Activated T-cell treated with anti-CD3 and anti-CD28 coated beads, Interleukin-2, amount 50 U/mL, for 24 hours (primary cell): ENCODE results near the gene RIPOR2.

Experiments
- DNase-seq: peaks from one replicate; pipeline ENCODE4 v3.0.0-alpha.2; 2020
- H3K27ac Mint-ChIP-seq: 2 replicates; pipeline ENCODE4 v1.8.0; 2020; ENCODE audit warnings: mild to moderate bottlenecking, mixed read lengths
- H3K27me3 Mint-ChIP-seq: 2 replicates; pipeline ENCODE4 v1.8.0; 2020; ENCODE audit warnings: mixed read lengths
- H3K36me3 Mint-ChIP-seq: 2 replicates; pipeline ENCODE4 v1.8.0; 2020; ENCODE audit warnings: low read depth, mixed read lengths
- H3K4me1 Mint-ChIP-seq: 2 replicates; pipeline ENCODE4 v1.8.0; 2020; ENCODE audit warnings: low read depth, mixed read lengths
- H3K4me3 Mint-ChIP-seq: 2 replicates; pipeline ENCODE4 v1.8.0; 2020; ENCODE audit warnings: mild to moderate bottlenecking, moderate library complexity, mixed read lengths
- H3K9me3 Mint-ChIP-seq: 2 replicates; pipeline ENCODE4 v1.8.0; 2020; ENCODE audit warnings: mixed read lengths

Gene RIPOR2

DNA sequence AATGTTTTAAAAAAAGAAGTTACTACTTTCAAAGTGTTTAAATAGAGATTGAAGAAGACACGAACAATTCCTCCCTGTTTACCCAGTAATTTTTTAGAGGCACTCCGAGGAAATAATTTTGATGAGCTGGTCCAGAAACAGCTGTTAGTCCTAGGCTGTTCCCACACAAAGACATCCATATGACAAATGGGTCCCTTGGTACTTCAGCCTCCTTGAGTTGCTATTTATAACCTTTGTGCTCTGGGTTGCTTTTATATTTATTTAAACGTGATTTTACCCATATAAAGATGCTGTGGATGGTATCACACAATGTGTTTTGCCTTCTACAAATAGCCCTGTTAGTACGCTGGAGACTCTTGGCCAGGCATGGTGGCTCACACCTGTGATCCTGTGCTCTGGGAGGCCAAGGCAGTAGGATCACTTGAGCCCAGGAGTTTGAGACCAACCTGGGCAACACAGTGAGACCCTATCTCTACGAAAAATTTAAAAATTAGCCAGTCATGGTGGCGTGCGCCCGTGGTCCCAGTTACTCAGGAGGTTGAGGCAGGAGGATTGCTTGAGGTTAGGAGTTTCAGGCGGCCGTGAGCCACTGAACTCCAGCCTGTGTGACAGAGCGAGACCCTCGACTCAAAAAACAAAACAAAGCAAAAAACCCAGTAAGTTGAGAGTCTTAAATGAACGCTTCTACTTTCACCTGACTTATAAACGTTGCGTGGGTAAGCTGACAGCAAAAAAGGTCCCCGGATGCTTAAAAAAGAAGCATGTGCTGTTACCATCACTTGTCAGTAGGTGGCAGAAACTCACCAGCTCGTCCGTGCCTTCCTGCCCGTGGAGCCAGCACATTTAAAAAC, 80.1 kb downstream of the RIPOR2 start:
- H3K27me3 Mint-ChIP-seq = no peaks in the 10 kb centered on the region
- H3K27ac Mint-ChIP-seq = peak overlapping the region; percentile 93
- peak overlapping the region; percentile 37 for H3K4me3 Mint-ChIP-seq
- peaks cover 61% of the 10 kb centered on the region for H3K4me1 Mint-ChIP-seq
- peaks cover 67% of the 10 kb centered on the region for H3K36me3 Mint-ChIP-seq
- no peaks in the 10 kb centered on the region for H3K9me3 Mint-ChIP-seq
- peak; percentile 62 for DNase-seq

GRCh38 chr6:24854077-24854666, 81.6 kb downstream of the RIPOR2 start:
- H3K36me3 Mint-ChIP-seq = peaks cover 67% of the 10 kb centered on the region
- peak overlapping the region; percentile 63 for H3K27ac Mint-ChIP-seq

GRCh38 chr6:24851086-24851485, 84.7 kb downstream of the RIPOR2 start:
- Mint-ChIP-seq H3K4me3 (no peak overlapping the region), H3K9me3 (no peaks in the 10 kb centered on the region), H3K36me3 (peaks cover 77% of the 10 kb centered on the region), H3K4me1 (peaks cover 40% of the 10 kb centered on the region), H3K27ac (peak overlapping the region; percentile 83), H3K27me3 (no peaks in the 10 kb centered on the region)
- DNase-seq = no peak

More at GRCh38 chr6:24854077-24854666, 81.6 kb downstream of the RIPOR2 start:
- Mint-ChIP-seq H3K9me3 (no peaks in the 10 kb centered on the region), H3K27me3 (no peaks in the 10 kb centered on the region), H3K4me3 (no peak overlapping the region), H3K4me1 (peaks cover 55% of the 10 kb centered on the region)
- no peak for DNase-seq

DNA sequence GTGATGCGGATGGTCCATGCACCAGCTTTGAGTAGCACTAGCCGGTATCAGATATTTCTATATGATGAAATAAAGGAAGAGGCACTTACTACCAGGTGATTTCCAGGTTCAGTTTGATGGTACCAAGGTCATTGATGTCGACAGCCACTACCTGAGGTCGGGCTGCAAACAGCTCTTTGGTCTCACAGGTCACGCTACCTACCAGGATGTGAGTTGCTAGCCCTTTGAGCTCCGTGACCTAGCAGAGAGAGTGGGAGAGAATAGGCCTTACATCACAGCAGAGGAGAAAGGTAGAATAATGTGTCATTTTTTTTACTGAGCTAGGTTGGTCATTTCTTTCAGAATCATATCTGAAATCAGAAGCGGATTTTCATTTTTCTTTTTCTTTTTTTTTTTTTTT, 86.0 kb downstream of the RIPOR2 start:
- Mint-ChIP-seq H3K27me3 (no peaks in the 10 kb centered on the region), H3K4me1 (peaks cover 44% of the 10 kb centered on the region), H3K36me3 (peaks cover 85% of the 10 kb centered on the region), H3K27ac (peak overlapping the region; percentile 86), H3K4me3 (no peak overlapping the region), H3K9me3 (no peaks in the 10 kb centered on the region)
- no peak for DNase-seq

DNA sequence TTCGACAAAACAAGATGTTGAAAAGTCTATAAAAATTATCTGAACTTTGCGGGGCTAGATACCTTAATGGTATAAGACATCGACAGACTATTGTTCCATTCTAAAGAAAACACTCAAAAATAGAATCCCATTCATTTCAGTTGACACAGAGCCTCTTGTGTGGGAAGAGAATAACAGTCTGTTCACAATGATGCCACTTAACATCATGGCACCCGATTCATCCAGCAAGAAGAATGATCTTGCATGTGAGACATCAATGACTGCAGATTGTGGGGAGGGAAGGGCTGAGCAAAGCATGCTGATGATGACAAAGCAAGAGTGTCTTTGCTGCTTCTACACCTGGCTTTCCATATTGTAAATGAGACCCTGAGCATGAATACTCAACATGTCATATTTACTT, 87.3 kb downstream of the RIPOR2 start:
- Mint-ChIP-seq H3K27me3 (no peaks in the 10 kb centered on the region), H3K36me3 (peaks cover 90% of the 10 kb centered on the region), H3K4me3 (no peak overlapping the region), H3K9me3 (no peaks in the 10 kb centered on the region), H3K4me1 (peaks cover 49% of the 10 kb centered on the region), H3K27ac (peak overlapping the region; percentile 45)
- no peak for DNase-seq

GRCh38 chr6:24847402-24847801, 88.4 kb downstream of the RIPOR2 start:
- Mint-ChIP-seq H3K4me1 (peaks cover 56% of the 10 kb centered on the region), H3K9me3 (no peaks in the 10 kb centered on the region), H3K36me3 (peaks cover 90% of the 10 kb centered on the region), H3K27ac (peak overlapping the region; percentile 45), H3K27me3 (no peaks in the 10 kb centered on the region), H3K4me3 (no peak overlapping the region)
- no peak for DNase-seq

GRCh38 chr6:24845578-24845977, 90.2 kb downstream of the RIPOR2 start:
- Mint-ChIP-seq H3K9me3 (no peaks in the 10 kb centered on the region), H3K27ac (peak overlapping the region; percentile 79), H3K4me1 (peaks cover 70% of the 10 kb centered on the region), H3K4me3 (no peak overlapping the region), H3K27me3 (no peaks in the 10 kb centered on the region), H3K36me3 (peaks cover 94% of the 10 kb centered on the region)
- DNase-seq = no peak

DNA sequence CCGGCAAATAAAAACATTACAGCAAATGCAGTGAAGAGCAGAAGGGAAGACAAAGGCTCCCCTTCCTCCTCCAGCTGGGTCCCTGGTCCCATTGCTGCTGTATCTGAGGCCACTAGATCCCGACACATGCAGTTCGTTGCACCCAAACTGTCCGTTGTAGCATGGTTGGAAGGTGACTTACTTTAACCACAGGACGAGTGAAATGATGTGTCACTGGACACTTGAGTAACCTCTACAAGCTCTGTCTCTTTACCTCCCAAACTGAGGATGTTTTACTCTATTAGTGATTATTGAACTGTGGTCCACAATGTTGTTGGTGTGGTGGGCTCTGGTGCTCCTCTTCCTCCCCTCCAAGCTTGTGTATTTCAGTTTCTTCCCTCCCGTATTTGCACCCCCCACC, 90.9 kb downstream of the RIPOR2 start:
- Mint-ChIP-seq H3K9me3 (no peaks in the 10 kb centered on the region), H3K4me1 (peaks cover 72% of the 10 kb centered on the region), H3K27ac (peak overlapping the region; percentile 79), H3K4me3 (no peak overlapping the region), H3K27me3 (no peaks in the 10 kb centered on the region), H3K36me3 (peaks cover 94% of the 10 kb centered on the region)
- DNase-seq = no peak

GRCh38 chr6:24844061-24844460, 91.7 kb downstream of the RIPOR2 start:
- H3K36me3 Mint-ChIP-seq = peaks cover 93% of the 10 kb centered on the region
- DNase-seq = no peak
- peak overlapping the region; percentile 55 for H3K27ac Mint-ChIP-seq
- no peak overlapping the region for H3K4me3 Mint-ChIP-seq
- no peaks in the 10 kb centered on the region for H3K9me3 Mint-ChIP-seq
- H3K4me1 Mint-ChIP-seq = peaks cover 76% of the 10 kb centered on the region
- H3K27me3 Mint-ChIP-seq = no peaks in the 10 kb centered on the region

DNA sequence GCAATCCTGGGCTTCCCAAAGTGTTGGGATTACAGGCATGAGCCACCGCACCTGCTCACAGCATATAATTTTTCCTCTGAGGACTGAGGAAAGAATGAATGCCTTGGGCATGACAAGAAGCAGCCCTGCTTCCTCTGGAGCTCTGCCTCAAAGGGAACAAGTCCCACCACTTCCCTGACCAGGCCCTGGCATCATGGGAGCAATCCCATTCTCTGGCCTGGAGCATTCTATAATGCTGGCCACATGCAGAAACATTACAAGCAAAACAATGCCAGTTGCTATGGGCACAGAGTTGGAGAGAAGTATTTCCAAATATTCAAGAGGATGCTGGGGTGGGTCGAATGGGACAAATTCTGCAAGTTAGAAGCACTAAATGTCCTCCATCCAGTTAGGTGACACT, 95.6 kb downstream of the RIPOR2 start:
- DNase-seq = no peak
- Mint-ChIP-seq H3K27me3 (no peaks in the 10 kb centered on the region), H3K9me3 (no peaks in the 10 kb centered on the region), H3K4me3 (no peak overlapping the region), H3K36me3 (peaks cover 82% of the 10 kb centered on the region), H3K4me1 (peaks cover 80% of the 10 kb centered on the region), H3K27ac (peak overlapping the region; percentile 89)

DNA sequence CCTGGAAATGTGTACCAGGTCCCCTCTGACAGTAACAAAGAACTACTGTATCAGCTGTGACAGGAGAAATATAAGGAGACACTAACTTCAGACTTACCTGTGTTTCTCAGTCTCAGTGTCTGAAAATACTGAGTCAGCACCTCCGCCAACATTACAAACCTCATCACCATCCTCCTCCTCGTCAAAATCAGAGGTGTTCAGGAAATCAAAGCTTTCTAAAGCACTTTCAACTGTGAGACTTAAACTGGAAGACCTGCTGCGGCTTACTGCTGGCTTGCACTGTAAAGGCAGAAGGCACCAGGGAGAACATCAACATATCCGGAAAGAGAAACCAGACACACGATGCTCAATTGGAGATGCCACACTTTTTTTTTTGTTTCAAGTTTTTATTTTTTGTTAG, 96.8 kb downstream of the RIPOR2 start:
- Mint-ChIP-seq H3K4me1 (peaks cover 85% of the 10 kb centered on the region), H3K4me3 (peak overlapping the region; percentile 50), H3K27me3 (no peaks in the 10 kb centered on the region), H3K36me3 (peaks cover 83% of the 10 kb centered on the region), H3K27ac (peak overlapping the region; percentile 89), H3K9me3 (no peaks in the 10 kb centered on the region)
- no peak for DNase-seq

DNA sequence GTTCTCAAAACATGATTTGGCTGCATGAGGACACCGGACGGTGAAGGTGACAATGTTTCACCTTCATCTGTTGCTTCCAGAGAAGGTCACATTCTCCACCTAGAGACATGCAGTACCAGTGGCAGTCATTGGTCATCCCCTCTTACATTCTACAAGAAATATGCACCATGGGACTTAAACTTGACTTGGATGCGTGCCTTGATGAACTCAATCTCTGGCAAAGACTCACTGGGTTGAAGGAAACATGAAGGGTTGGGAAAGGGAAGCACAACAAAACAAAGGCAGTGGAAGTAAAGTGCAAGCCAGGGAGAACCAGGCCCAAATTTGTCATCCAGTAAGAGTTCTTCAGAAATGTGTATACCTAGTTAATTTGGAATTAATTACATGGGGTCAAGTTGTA, 97.7 kb downstream of the RIPOR2 start:
- DNase-seq = no peak
- Mint-ChIP-seq H3K27ac (peak overlapping the region; percentile 70), H3K27me3 (no peaks in the 10 kb centered on the region), H3K36me3 (peaks cover 82% of the 10 kb centered on the region), H3K9me3 (no peaks in the 10 kb centered on the region), H3K4me3 (no peak overlapping the region), H3K4me1 (peaks cover 81% of the 10 kb centered on the region)

GRCh38 chr6:24836109-24836508, 99.7 kb downstream of the RIPOR2 start:
- Mint-ChIP-seq H3K36me3 (peaks cover 83% of the 10 kb centered on the region), H3K27ac (peak overlapping the region; percentile 84), H3K27me3 (no peaks in the 10 kb centered on the region), H3K9me3 (no peaks in the 10 kb centered on the region), H3K4me1 (peaks cover 79% of the 10 kb centered on the region), H3K4me3 (no peak overlapping the region)
- no peak for DNase-seq

GRCh38 chr6:24833711-24834386, 101.9 kb downstream of the RIPOR2 start:
- Mint-ChIP-seq H3K4me3 (no peak overlapping the region), H3K4me1 (peaks cover 60% of the 10 kb centered on the region), H3K27me3 (no peaks in the 10 kb centered on the region), H3K27ac (peak overlapping the region; percentile 84), H3K36me3 (peaks cover 79% of the 10 kb centered on the region), H3K9me3 (no peaks in the 10 kb centered on the region)
- no peak for DNase-seq

DNA sequence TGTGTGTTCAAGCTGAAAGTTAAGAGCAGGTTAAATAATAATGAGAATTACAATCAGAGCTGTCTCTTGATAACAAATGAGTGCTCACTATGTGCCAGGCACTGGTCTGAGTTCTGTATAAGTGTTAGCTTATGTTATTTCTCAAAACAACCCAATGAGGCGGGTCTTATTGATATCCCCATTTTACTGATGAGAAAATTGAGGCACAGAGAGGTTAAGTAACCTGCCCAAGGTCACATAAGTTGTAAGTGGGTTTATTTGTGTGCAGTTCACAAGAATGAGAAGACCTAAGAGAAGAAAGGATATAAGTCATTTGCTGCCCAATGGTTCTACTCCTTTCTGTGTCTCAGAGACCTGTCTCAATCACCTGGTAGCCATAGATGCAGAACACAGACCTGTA, 103.0 kb downstream of the RIPOR2 start:
- Mint-ChIP-seq H3K36me3 (peaks cover 79% of the 10 kb centered on the region), H3K27me3 (no peaks in the 10 kb centered on the region), H3K27ac (peak overlapping the region; percentile 89), H3K9me3 (no peaks in the 10 kb centered on the region), H3K4me3 (no peak overlapping the region), H3K4me1 (peaks cover 57% of the 10 kb centered on the region)
- no peak for DNase-seq
